Small intestine (tissue), 7 donors: ENCODE data around the gene MYBPH. TPM values are rescaled to one million over a fixed set of nuclear protein-coding genes. Genes with fewer than 3 reads are reported as not detected.
A peak's percentile ranks its signal among the peaks of the same experiment; 100 is the strongest.

Experiments
- DNase-seq, 2 donors: peaks; one replicate each; pipeline versions ENCODE4 v3.0.0 to v3.0.0-alpha.2; 2013
- FAIRE-seq: peaks from 2 replicates; lab custom pipeline; 2012; peaks lifted over from hg19 to GRCh38; lab: Jason Lieb, UNC
- H3K27ac ChIP-seq, 3 donors: one replicate each; pipeline ENCODE4 v1.5.1; 2013; ENCODE audit warnings: low read length in 2 of 3, mild to moderate bottlenecking in 2 of 3, control low read depth in 1 of 3, inconsistent platforms in 1 of 3, low read depth in 1 of 3, moderate library complexity in 1 of 3
- H3K27me3 ChIP-seq, 3 donors: one replicate each; pipeline ENCODE4 v1.6.1; 2013; ENCODE audit warnings: low read length in 3 of 3, inconsistent platforms in 1 of 3; ENCODE audit not compliant: control insufficient read depth in 3 of 3, insufficient read depth in 3 of 3
- H3K36me3 ChIP-seq, 3 donors: one replicate each; pipeline ENCODE4 v1.6.1; 2013; ENCODE audit warnings: low read length in 3 of 3, inconsistent platforms in 1 of 3, low read depth in 1 of 3, mild to moderate bottlenecking in 1 of 3, moderate library complexity in 1 of 3; ENCODE audit not compliant: control insufficient read depth in 3 of 3, insufficient read depth in 2 of 3
- H3K4me1 ChIP-seq, 3 donors: one replicate each; pipeline ENCODE4 v1.6.1; 2013; ENCODE audit warnings: low read length in 2 of 3, inconsistent platforms in 1 of 3, low read depth in 1 of 3, mild to moderate bottlenecking in 1 of 3, moderate library complexity in 1 of 3; ENCODE audit not compliant: control insufficient read depth in 3 of 3, insufficient read depth in 2 of 3
- H3K4me3 ChIP-seq, 3 donors: one replicate each; pipeline ENCODE4 v1.5.1; 2013; ENCODE audit warnings: low read length in 3 of 3, control low read depth in 1 of 3, inconsistent platforms in 1 of 3, low read depth in 1 of 3, mild to moderate bottlenecking in 1 of 3, moderate library complexity in 1 of 3
- H3K9me3 ChIP-seq, 2 donors: one replicate each; pipeline ENCODE4 v1.6.1; 2013; ENCODE audit warnings: low read depth in 1 of 2, low read length in 1 of 2; ENCODE audit not compliant: control insufficient read depth in 2 of 2, insufficient read depth in 1 of 2
- WGBS, 3 donors: extraction: QIAGEN DNeasy Blood & Tissue Kit; methylation state at CpG; one replicate each; pipeline ENCODE4 v1.1.7; 2013; 5-methylcytosine and 5-hydroxymethylcytosine counted together
- polyA plus RNA-seq, 4 donors: library from polyadenylated mRNA; stranded (reverse) in 3 of 4; unstranded in 1 of 4; fragments of 200-250 nt in 3 of 4; fragments of 120-200 nt in 1 of 4; gene quantifications; one replicate each; pipeline versions ENCODE4 v1.2.1 to v1.2.3, GENCODE V29; 2013
- donor health status: healthy with polysubstance abuse.
- donor health status: control.
- donor health status: control.
- donor health status: Bipolar disorder and iron deficiency.
- donor health status: healthy.

MYBPH gene
- polyA plus RNA-seq, 4 donors = 1.1 TPM; not detected in 3

DNA sequence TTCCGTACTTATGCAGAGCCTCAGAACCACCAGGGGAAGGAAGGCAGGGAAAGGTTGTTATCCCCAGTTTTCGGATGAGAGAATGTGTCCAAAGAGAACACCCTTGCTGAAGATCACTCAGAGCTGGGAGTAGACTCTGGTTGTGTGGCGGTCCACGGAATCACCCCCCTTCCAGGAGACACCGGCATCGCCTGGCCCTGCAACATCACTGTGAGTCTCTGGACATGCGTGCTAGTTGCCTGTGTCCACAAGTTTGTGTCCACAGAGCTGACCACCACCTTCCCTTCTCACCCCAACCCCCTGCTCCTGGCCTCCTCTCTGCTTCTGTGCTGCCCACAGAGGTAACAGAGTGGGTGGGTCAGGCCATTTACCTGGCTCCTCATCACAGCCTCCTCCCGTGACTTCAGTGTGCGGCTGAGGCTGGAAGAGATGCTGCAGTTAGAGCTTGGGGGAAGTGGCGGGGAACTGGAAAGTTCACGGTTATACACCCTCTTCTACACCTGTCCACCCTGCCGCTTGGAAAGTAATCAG is 7.3 kb downstream of the MYBPH start:
- H3K4me3 ChIP-seq = no peak overlapping the region
- FAIRE-seq = no peak
- peaks cover 0 to 6% (median 0%) of the 10 kb centered on the region in 3 donors for H3K4me1 ChIP-seq
- DNase-seq = no peak
- no peak overlapping the region for H3K27ac ChIP-seq
- no peaks in the 10 kb centered on the region for H3K36me3 ChIP-seq
- 90 to 94% (median 93%) methylated on average over 11 to 12 of the region's 12 CpGs for WGBS, 3 donors
- no peaks in the 10 kb centered on the region for H3K9me3 ChIP-seq
- no peaks in the 10 kb centered on the region for H3K27me3 ChIP-seq

DNA sequence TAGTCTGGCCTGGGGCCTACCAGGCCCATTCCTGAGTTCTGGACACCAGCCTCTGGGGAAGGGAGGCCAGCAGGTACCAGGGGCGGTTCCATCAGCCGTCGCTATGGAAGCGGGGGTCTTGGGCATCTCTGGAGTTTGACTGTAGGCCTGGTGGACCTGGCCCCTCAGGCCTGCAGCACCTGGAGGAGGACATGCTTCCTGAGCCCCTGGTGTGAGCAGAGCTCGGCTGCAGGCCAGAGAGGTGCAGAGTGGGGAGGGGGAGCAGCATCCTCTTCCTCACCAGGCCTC is 7.8 kb downstream of the MYBPH start:
- DNase-seq = no peak
- H3K27me3 ChIP-seq = no peaks in the 10 kb centered on the region
- no peak overlapping the region for H3K27ac ChIP-seq
- no peak for FAIRE-seq
- no peaks in the 10 kb centered on the region for H3K9me3 ChIP-seq
- H3K4me1 ChIP-seq = peaks cover 0 to 6% (median 0%) of the 10 kb centered on the region in 3 donors
- H3K4me3 ChIP-seq = no peak overlapping the region
- WGBS, 3 donors = 88 to 93% (median 90%) methylated on average over 5 of the region's 5 CpGs
- no peaks in the 10 kb centered on the region for H3K36me3 ChIP-seq

DNA sequence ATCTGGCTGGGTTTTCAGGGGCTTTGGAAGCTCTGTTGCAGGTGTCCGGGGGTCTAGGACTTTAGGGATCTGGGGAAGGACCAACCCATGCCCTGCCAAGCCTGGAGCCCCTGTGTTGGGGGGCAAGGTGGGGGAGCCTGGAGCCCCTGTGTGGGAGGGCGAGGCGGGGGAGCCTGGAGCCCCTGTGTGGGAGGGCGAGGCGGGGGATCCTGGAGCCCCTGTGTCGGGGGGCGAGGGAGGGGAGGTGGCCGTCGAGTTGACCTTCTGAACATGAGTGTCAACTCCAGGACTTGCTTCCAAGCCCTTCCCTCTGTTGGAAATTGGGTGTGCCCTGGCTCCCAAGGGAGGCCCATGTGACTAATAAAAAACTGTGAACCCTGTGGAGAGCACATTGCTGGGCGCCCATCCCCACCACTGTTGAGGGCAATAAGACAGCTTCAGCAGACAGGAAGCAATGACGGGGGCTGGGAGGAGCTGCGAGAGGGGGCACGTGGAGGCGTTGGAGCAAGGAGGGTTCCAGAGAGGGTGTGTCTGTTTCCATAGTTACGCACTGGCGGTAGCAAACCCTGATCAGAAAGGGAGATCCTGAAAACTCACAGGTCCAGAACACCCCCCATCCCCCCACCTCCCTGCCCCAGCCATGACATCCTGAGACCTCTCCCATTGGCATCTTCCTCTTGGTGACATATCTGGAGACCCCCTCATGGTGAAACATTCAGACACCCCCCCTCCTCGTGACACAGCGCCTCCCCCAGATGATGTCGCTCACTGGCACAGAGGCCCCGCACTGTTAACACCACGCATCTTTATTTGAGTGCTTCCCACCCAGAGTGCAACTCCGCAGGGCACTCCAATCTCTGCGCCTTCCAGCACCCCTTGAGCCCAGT is 8.4 kb downstream of the MYBPH start:
- FAIRE-seq (no peak), DNase-seq (peak in 1 of 2 donors; percentile 58)
- no peaks in the 10 kb centered on the region for H3K36me3 ChIP-seq
- 59 to 74% (median 62%) methylated on average over 22 to 23 of the region's 23 CpGs for WGBS, 3 donors
- H3K27me3 ChIP-seq = no peaks in the 10 kb centered on the region
- H3K4me3 ChIP-seq = no peak overlapping the region
- no peaks in the 10 kb centered on the region for H3K9me3 ChIP-seq
- H3K4me1 ChIP-seq = peaks cover 0 to 6% (median 0%) of the 10 kb centered on the region in 3 donors
- H3K27ac ChIP-seq = no peak overlapping the region

DNA sequence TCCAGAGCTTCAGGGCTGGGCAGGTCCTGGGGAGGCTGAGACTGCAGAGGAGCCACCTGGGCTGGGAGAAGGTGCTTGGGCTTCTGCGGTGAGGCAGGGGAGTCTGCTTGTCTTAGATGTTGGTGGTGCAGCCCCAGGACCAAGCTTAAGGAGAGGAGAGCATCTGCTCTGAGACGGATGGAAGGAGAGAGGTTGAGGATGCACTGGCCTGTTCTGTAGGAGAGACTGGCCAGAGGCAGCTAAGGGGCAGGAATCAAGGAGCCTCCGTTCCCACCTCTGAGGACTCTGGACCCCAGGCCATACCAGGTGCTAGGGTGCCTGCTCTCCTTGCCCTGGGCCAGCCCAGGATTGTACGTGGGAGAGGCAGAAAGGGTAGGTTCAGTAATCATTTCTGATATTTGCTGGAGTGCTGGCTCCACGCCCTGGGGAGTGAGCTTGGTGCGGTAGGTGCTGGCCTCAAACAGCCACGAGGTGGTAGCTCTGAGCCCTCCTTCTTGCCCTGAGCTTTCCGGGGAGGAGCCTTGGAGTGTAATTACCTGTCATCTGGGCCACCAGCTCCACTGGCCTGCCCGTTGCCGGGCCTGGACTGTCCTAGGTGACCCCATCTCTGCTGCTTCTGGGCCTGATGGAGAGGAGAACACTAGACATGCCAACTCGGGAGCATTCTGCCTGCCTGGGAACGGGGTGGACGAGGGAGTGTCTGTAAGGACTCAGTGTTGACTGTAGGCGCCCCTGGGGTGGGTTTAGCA is 9.3 kb downstream of the MYBPH start:
- 31 to 58% (median 41%) methylated on average over 14 of the region's 14 CpGs for WGBS, 3 donors
- no peak for FAIRE-seq
- H3K4me3 ChIP-seq = no peak overlapping the region

DNA sequence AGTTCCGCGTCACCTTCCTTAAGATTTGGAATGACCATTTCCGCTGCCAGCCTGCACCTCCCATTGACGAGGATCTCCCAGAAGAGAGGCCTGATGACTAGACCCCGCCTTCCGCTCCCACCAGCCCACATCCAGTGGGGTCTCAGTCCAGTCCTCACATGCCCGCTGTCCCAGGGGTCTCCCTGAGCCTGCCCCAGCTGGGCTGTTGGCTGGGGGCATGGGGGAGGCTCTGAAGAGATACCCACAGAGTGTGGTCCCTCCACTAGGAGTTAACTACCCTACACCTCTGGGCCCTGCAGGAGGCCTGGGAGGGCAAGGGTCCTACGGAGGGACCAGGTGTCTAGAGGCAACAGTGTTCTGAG is 9.8 kb downstream of the MYBPH start:
- Histone ChIP-seq H3K27ac (no peak overlapping the region), H3K36me3 (no peaks in the 10 kb centered on the region), H3K9me3 (no peaks in the 10 kb centered on the region), H3K27me3 (no peaks in the 10 kb centered on the region), H3K4me1 (peaks cover 0 to 6% (median 0%) of the 10 kb centered on the region in 3 donors), H3K4me3 (no peak overlapping the region)
- 92 to 93% (median 92%) methylated on average over 8 of the region's 8 CpGs for WGBS, 3 donors
- no peak for FAIRE-seq
- no peak for DNase-seq

More for the DNA sequence above, 9.3 kb downstream of the MYBPH start:
- Histone ChIP-seq H3K9me3 (no peaks in the 10 kb centered on the region), H3K27me3 (no peaks in the 10 kb centered on the region), H3K27ac (no peak overlapping the region), H3K36me3 (no peaks in the 10 kb centered on the region), H3K4me1 (peaks cover 0 to 6% (median 0%) of the 10 kb centered on the region in 3 donors)
- DNase-seq = peak; percentile 54 to 58

DNA sequence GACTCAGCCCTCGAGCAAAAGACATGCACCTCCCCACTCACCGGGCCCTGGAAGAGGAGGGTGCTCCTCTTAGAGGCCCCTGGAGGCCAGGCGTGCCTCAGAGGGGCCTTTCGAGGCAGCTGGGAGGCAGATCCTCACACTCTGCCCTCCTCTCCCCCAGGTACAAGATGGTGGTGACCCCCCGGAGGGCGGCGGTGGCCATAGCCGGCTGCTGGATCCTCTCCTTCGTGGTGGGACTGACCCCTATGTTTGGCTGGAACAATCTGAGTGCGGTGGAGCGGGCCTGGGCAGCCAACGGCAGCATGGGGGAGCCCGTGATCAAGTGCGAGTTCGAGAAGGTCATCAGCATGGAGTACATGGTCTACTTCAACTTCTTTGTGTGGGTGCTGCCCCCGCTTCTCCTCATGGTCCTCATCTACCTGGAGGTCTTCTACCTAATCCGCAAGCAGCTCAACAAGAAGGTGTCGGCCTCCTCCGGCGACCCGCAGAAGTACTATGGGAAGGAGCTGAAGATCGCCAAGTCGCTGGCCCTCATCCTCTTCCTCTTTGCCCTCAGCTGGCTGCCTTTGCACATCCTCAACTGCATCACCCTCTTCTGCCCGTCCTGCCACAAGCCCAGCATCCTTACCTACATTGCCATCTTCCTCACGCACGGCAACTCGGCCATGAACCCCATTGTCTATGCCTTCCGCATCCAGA is 10.4 kb downstream of the MYBPH start:
- DNase-seq (no peak), FAIRE-seq (no peak)
- H3K27me3 ChIP-seq = no peaks in the 10 kb centered on the region
- no peak overlapping the region for H3K27ac ChIP-seq
- H3K4me1 ChIP-seq = peaks cover 0 to 6% (median 0%) of the 10 kb centered on the region in 3 donors
- H3K36me3 ChIP-seq = no peaks in the 10 kb centered on the region
- H3K4me3 ChIP-seq = no peak overlapping the region
- WGBS, 3 donors = 90 to 92% (median 91%) methylated on average over 22 to 28 of the region's 28 CpGs
- no peaks in the 10 kb centered on the region for H3K9me3 ChIP-seq

DNA sequence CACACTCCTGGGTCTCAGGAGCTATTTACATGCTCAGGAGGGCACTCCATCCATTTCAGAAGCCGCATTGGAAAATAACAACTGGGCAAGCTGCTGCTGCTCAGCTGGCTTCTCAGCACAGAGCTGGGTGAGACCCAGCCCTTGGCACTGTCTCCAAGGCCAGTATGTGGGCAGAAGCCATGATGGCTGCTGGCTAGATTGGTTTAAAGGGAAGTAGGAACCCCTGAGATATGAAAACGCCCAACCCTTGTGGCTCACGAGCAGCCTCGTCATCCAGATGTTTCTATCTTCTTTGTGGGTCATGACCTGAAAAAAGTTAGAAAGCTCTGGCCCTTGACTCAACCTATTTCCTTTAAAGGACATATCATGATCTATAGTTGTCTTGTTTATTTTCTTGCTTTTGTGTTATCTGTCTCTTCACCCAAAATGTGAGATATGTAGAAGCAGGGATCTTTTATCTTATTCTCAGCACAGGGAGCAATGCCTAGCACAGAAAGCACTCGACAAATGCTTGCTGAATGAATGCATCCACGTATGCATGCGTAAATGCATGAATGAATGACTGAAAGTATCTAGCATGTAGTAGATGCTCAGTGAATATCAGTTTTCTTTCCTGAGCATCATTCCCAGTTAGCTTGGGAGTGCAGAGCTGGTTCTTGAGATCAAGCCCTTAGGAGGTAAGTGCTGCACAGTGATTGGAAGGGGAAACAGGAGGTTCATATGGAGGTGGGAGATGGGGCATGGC is 11.6 kb downstream of the MYBPH start:
- FAIRE-seq (no peak), DNase-seq (no peak)
- no peak overlapping the region for H3K27ac ChIP-seq
- H3K36me3 ChIP-seq = no peaks in the 10 kb centered on the region
- no peak overlapping the region for H3K4me3 ChIP-seq
- H3K4me1 ChIP-seq = peaks cover 0 to 6% (median 0%) of the 10 kb centered on the region in 3 donors
- no peaks in the 10 kb centered on the region for H3K27me3 ChIP-seq
- no peaks in the 10 kb centered on the region for H3K9me3 ChIP-seq
- whole genome bisulfite sequencing, 3 donors = 56 to 66% (median 59%) methylated on average over 7 of the region's 7 CpGs
